HEK293 (cell line): ENCODE results near the gene SAMD4A.
A peak's percentile ranks its signal among the peaks of the same experiment; 100 is the strongest.

ENCODE experiments used
- CTCF ChIA-PET: fragments of 350-600 bp; formaldehyde crosslinking; extraction: SDS; loops from one replicate; lab custom pipeline; 2021; ENCODE audit warnings: antibody characterized with exemption; lab: Yijun Ruan, JAX
- POLR2A ChIA-PET: fragments of 300-600 bp; formaldehyde crosslinking; extraction: SDS; loops from one replicate; lab custom pipeline; 2020; ENCODE audit warnings: antibody characterized with exemption, inconsistent platforms; lab: Yijun Ruan, JAX
- H3K27ac ChIP-seq: fragments of 200-500 bp; sonication (Bioruptor generic); 2 replicates; pipeline ENCODE4 v1.5.1; 2014; ENCODE audit warnings: low read depth, low read length, control low read depth, inconsistent platforms; ENCODE audit errors: extremely low read depth
- H3K36me3 ChIP-seq, 2 experiments: fragments of 200-500 bp in 1 of 2; sonication (Bioruptor generic) in 1 of 2; 1 replicate in 1 of 2; 2 replicates in 1 of 2; pipeline ENCODE4 v1.5.1; 2014 to 2017; ENCODE audit warnings: inconsistent platforms in 2 of 2, low read length in 2 of 2; ENCODE audit not compliant: control insufficient read depth in 2 of 2, insufficient read depth in 1 of 2
- H3K4me1 ChIP-seq: fragments of 200-500 bp; sonication (Bioruptor generic); 2 replicates; pipeline ENCODE4 v1.5.1; 2014; ENCODE audit warnings: mild to moderate bottlenecking, low read length, inconsistent platforms; ENCODE audit not compliant: control insufficient read depth, insufficient read depth
- H3K4me3 ChIP-seq: 2 replicates; pipeline ENCODE4 v1.5.1; 2011; ENCODE audit warnings: low read depth, mild to moderate bottlenecking, control low read depth, low read length, moderate library complexity
- H3K9me3 ChIP-seq: fragments of 200-500 bp; sonication (Bioruptor generic); 2 replicates; pipeline ENCODE4 v1.5.1; 2014; ENCODE audit warnings: low read depth, low read length, inconsistent platforms; ENCODE audit not compliant: control insufficient read depth, insufficient read depth
- CTCF ChIP-seq: fragments of 450-650 bp; formaldehyde crosslinking; IDR thresholded peaks from 2 replicates; pipeline ENCODE4 v1.5.1; 2016; ENCODE audit warnings: missing biosample characterization, missing genetic modification characterization
- EGR2 ChIP-seq: fragments of 450-650 bp; formaldehyde crosslinking; IDR thresholded peaks from 2 replicates; pipeline ENCODE4 v1.5.1; 2016; ENCODE audit warnings: low read depth, missing biosample characterization, missing genetic modification characterization
- HOXA7 ChIP-seq: sonication (generic); formaldehyde crosslinking; IDR thresholded peaks from 2 replicates; pipeline ENCODE4 v1.8.1; 2022; ENCODE audit warnings: missing genetic modification reagents, borderline replicate concordance
- HOXD13 ChIP-seq: sonication (generic); formaldehyde crosslinking; IDR thresholded peaks from 2 replicates; pipeline ENCODE4 v1.8.0; 2022; ENCODE audit warnings: missing genetic modification reagents, borderline replicate concordance
- INSM2 ChIP-seq: fragments of 450-650 bp; formaldehyde crosslinking; IDR thresholded peaks from 2 replicates; pipeline ENCODE4 v1.5.1; 2016; ENCODE audit warnings: missing biosample characterization, missing genetic modification characterization
- KLF16 ChIP-seq: fragments of 450-650 bp; formaldehyde crosslinking; IDR thresholded peaks from 2 replicates; pipeline ENCODE4 v1.5.1; 2017; ENCODE audit warnings: missing biosample characterization, missing genetic modification characterization
- MZF1 ChIP-seq: fragments of 450-650 bp; formaldehyde crosslinking; IDR thresholded peaks from 2 replicates; pipeline ENCODE4 v1.5.1; 2017; ENCODE audit warnings: missing biosample characterization, missing genetic modification characterization, borderline replicate concordance
- OSR2 ChIP-seq: fragments of 450-650 bp; formaldehyde crosslinking; IDR thresholded peaks from 2 replicates; pipeline ENCODE4 v1.5.1; 2016; ENCODE audit warnings: missing biosample characterization, missing genetic modification characterization
- RBAK ChIP-seq: fragments of 450-650 bp; formaldehyde crosslinking; IDR thresholded peaks from 2 replicates; pipeline ENCODE4 v1.5.1; 2016; ENCODE audit warnings: missing biosample characterization, missing genetic modification characterization
- YY1 ChIP-seq: fragments of 450-650 bp; formaldehyde crosslinking; IDR thresholded peaks from 2 replicates; pipeline ENCODE4 v1.5.1; 2018; ENCODE audit warnings: missing biosample characterization, missing genetic modification characterization
- ZBTB17 ChIP-seq: fragments of 450-650 bp; formaldehyde crosslinking; IDR thresholded peaks from 2 replicates; pipeline ENCODE4 v1.5.1; 2016; ENCODE audit warnings: missing biosample characterization, missing genetic modification characterization
- ZNF10 ChIP-seq: fragments of 450-650 bp; formaldehyde crosslinking; IDR thresholded peaks from 2 replicates; pipeline ENCODE4 v1.5.1; 2017; ENCODE audit warnings: missing biosample characterization, missing genetic modification characterization
- ZNF169 ChIP-seq: fragments of 450-650 bp; formaldehyde crosslinking; IDR thresholded peaks from 2 replicates; pipeline ENCODE4 v1.5.1; 2016; ENCODE audit warnings: missing biosample characterization, missing genetic modification characterization
- ZNF211 ChIP-seq: fragments of 450-650 bp; formaldehyde crosslinking; IDR thresholded peaks from 2 replicates; pipeline ENCODE4 v1.5.1; 2016; ENCODE audit warnings: low read depth, missing biosample characterization, missing genetic modification characterization
- ZNF248 ChIP-seq: fragments of 450-650 bp; formaldehyde crosslinking; IDR thresholded peaks from 2 replicates; pipeline ENCODE4 v1.5.1; 2017; ENCODE audit warnings: missing biosample characterization, missing genetic modification characterization
- ZNF280C ChIP-seq: fragments of 450-650 bp; formaldehyde crosslinking; IDR thresholded peaks from 2 replicates; pipeline ENCODE4 v1.5.1; 2016; ENCODE audit warnings: missing biosample characterization, missing genetic modification characterization
- ZNF311 ChIP-seq: fragments of 450-650 bp; formaldehyde crosslinking; IDR thresholded peaks from 2 replicates; pipeline ENCODE4 v1.5.1; 2017; ENCODE audit warnings: missing biosample characterization, missing genetic modification characterization, borderline replicate concordance
- ZNF391 ChIP-seq: fragments of 450-650 bp; formaldehyde crosslinking; IDR thresholded peaks from 2 replicates; pipeline ENCODE4 v1.5.1; 2016; ENCODE audit warnings: low read depth, missing biosample characterization, missing genetic modification characterization, borderline replicate concordance
- ZNF529 ChIP-seq: fragments of 450-650 bp; formaldehyde crosslinking; IDR thresholded peaks from 2 replicates; pipeline ENCODE4 v1.5.1; 2017; ENCODE audit warnings: missing genetic modification characterization, missing biosample characterization; ENCODE audit not compliant: insufficient replicate concordance
- ZNF561 ChIP-seq: fragments of 450-650 bp; IDR thresholded peaks from 2 replicates; pipeline ENCODE4 v1.5.1; 2018; ENCODE audit warnings: missing biosample characterization, missing genetic modification characterization, borderline replicate concordance
- ZSCAN23 ChIP-seq: fragments of 450-650 bp; formaldehyde crosslinking; IDR thresholded peaks from 2 replicates; pipeline ENCODE4 v1.5.1; 2016; ENCODE audit warnings: missing biosample characterization, missing genetic modification characterization

The SAMD4A gene

GRCh38 chr14:54669721-54670561, 103.0 kb downstream of the SAMD4A start:
- TF ChIP-seq YY1 (tag by site-specific recombination) = no peak
- no peak for TF ChIP-seq ZNF248
- TF ChIP-seq ZNF529 (tag by site-specific recombination) = no peak
- no peak for TF ChIP-seq ZNF169 (tag by site-specific recombination)
- no peak for TF ChIP-seq CTCF (tag by site-specific recombination)
- TF ChIP-seq KLF16 = no peak
- TF ChIP-seq HOXD13 (CRISPR knock-in tag) = no peak
- no peak for TF ChIP-seq ZSCAN23
- TF ChIP-seq ZNF311 (tag by site-specific recombination) = no peak
- no peak for TF ChIP-seq ZNF391 (tag by site-specific recombination)
- TF ChIP-seq OSR2 (tag by site-specific recombination) = no peak
- no peak for TF ChIP-seq ZNF211
- TF ChIP-seq ZNF561 (tag by site-specific recombination) = no peak
- no peak for TF ChIP-seq HOXA7
- no peak for TF ChIP-seq ZNF10
- no peak for TF ChIP-seq MZF1
- no peak for TF ChIP-seq ZNF280C (tag by site-specific recombination)
- CTCF ChIA-PET = interaction anchor here (0.6 to 1.0 kb wide), 3 partner anchors 15 to 160 kb away, joined by 3 to 5 read pairs (median 3); partner anchors contain the start of gene CGRRF1
- no peak overlapping the region for H3K27ac ChIP-seq
- POLR2A ChIA-PET = no interaction called here
- H3K36me3 ChIP-seq = no peaks in the 10 kb centered on the region
- H3K9me3 ChIP-seq = no peaks in the 10 kb centered on the region
- no peak overlapping the region for H3K4me3 ChIP-seq
- peaks cover 12% of the 10 kb centered on the region for H3K4me1 ChIP-seq

- POLR2A ChIA-PET = no interaction called here
- H3K27ac ChIP-seq = no peak overlapping the region
Observed at GRCh38 chr14:54671537-54671936, 104.6 kb downstream of the SAMD4A start.

GRCh38 chr14:54672181-54672580, 105.3 kb downstream of the SAMD4A start:
- H3K9me3 ChIP-seq = no peaks in the 10 kb centered on the region
- CTCF ChIA-PET = interaction anchor here (0.8 to 1.0 kb wide), 2 partner anchors 19 to 104 kb away, joined by 3 to 4 read pairs; no protein-coding TSS in a partner anchor
- peaks cover 15% of the 10 kb centered on the region for H3K4me1 ChIP-seq
- no peak overlapping the region for H3K27ac ChIP-seq
- no peaks in the 10 kb centered on the region for H3K36me3 ChIP-seq
- TF ChIP-seq INSM2 (tag by site-specific recombination) (no peak), EGR2 (tag by site-specific recombination) (peak; percentile 62; the same call in 1 of the 2 replicates)
- TF ChIP-seq, all 188 proteins: peak for 1
- H3K4me3 ChIP-seq = no peak overlapping the region
- POLR2A ChIA-PET = no interaction called here

More at GRCh38 chr14:54671537-54671936, 104.6 kb downstream of the SAMD4A start:
- peaks cover 12% of the 10 kb centered on the region for H3K4me1 ChIP-seq
- no peaks in the 10 kb centered on the region for H3K36me3 ChIP-seq
- TF ChIP-seq RBAK (tag by site-specific recombination) (no peak), ZBTB17 (tag by site-specific recombination) (peak; percentile 60)
- no peaks in the 10 kb centered on the region for H3K9me3 ChIP-seq
- no peak overlapping the region for H3K4me3 ChIP-seq
- CTCF ChIA-PET = interaction anchor here (1.2 kb wide), 1 partner anchor 102 kb away, joined by 4 read pairs; no protein-coding TSS in a partner anchor
